Heart right ventricle (tissue), 16 donors: ENCODE data around the gene TPX2. TPM values are rescaled to one million over a fixed set of nuclear protein-coding genes. Genes with fewer than 3 reads are reported as not detected.
A peak's percentile ranks its signal among the peaks of the same experiment; 100 is the strongest.

Experiments
- ATAC-seq, 8 donors: fragments of 200-7000 bp; cut with Tn5 transposase; one replicate each; pipeline ENCODE4 v1.9.1; 2020; ENCODE audit warnings: mild to moderate bottlenecking in 8 of 8, moderate library complexity in 8 of 8, moderate number of reproducible peaks in 1 of 8
- DNase-seq, 2 donors: peaks; one replicate each; pipeline ENCODE4 v3.0.0-alpha.2; 2020
- H3K27ac ChIP-seq, 10 donors: fragments of 200-600 bp; sonication (generic) in 2 of 10; one replicate each; pipeline versions ENCODE4 v1.5.0 to v1.8.0; 2020 to 2022; ENCODE audit warnings: mild to moderate bottlenecking in 3 of 10
- H3K27me3 ChIP-seq, 7 donors: fragments of 200-600 bp; one replicate each; pipeline ENCODE4 v1.8.0; 2021 to 2022; ENCODE audit warnings: mild to moderate bottlenecking in 2 of 7
- H3K36me3 ChIP-seq, 9 donors: fragments of 200-600 bp; sonication (generic) in 1 of 9; one replicate each; pipeline versions ENCODE4 v1.5.0 to v1.8.0; 2020 to 2022; ENCODE audit warnings: mild to moderate bottlenecking in 2 of 9
- H3K4me1 ChIP-seq, 9 donors: fragments of 200-600 bp; sonication (generic) in 1 of 9; one replicate each; pipeline versions ENCODE4 v1.5.0 to v1.8.0; 2020 to 2022; ENCODE audit warnings: mild to moderate bottlenecking in 4 of 9
- H3K4me3 ChIP-seq, 10 donors: fragments of 200-600 bp; sonication (generic) in 2 of 10; one replicate each; pipeline versions ENCODE4 v1.5.0 to v1.8.0; 2020 to 2022; ENCODE audit warnings: mild to moderate bottlenecking in 7 of 10, moderate library complexity in 2 of 10
- H3K9me3 ChIP-seq, 11 donors: fragments of 200-600 bp in 10 of 11; sonication (generic) in 2 of 11; one replicate each; pipeline versions ENCODE4 v1.5.0 to v1.8.0; 2013 to 2022; ENCODE audit warnings: mild to moderate bottlenecking in 2 of 11, control low read depth in 1 of 11, moderate library complexity in 1 of 11
- WGBS, 2 donors: extraction: QIAGEN DNeasy Blood & Tissue Kit; methylation state at CpG; one replicate each; pipeline ENCODE4 v1.1.7; 2013; ENCODE audit warnings: inconsistent platforms in 1 of 2; 5-methylcytosine and 5-hydroxymethylcytosine counted together
- intact Hi-C, 10 donors: fragments of 100-400 bp; cut with DNase I; formaldehyde crosslinking; loops; one replicate each; pipeline versions ENCODE4 v1.11.1 to v1.14.2; 2022
- polyA plus RNA-seq, 2 donors: library from polyadenylated mRNA; stranded (reverse); fragments of 200-250 nt; gene quantifications; one replicate each; pipeline ENCODE4 v1.2.3, GENCODE V29; 2013
- total RNA-seq, 10 donors: library from RNA; stranded (reverse); fragmentation: NEBNext Ultra II Directional in 3 of 10; extraction: Animal tissue kit (Norgen Biotek cat#: 25700) in 3 of 10; gene quantifications; one replicate each; pipeline versions ENCODE4 v1.2.1 to v1.2.4, GENCODE V29; 2021 to 2023
- TF ChIP-seq, protein P1 (sequence below), 9 donors: fragments of 200-600 bp; sonication (generic) in 2 of 9; IDR thresholded peaks; one replicate each; pipeline versions ENCODE4 v1.5.0 to v1.8.0; 2021 to 2022; ENCODE audit warnings: antibody characterized with exemption in 9 of 9, mild to moderate bottlenecking in 5 of 9, moderate library complexity in 1 of 9
- donor health status: Arrhythmogenic right ventricular cardiomyopathy.
- donor health status: ischemic (EF 13 %, LVEDD 7.1; RV severe dilation, severe dysfunction).
- donor health status: healthy with polysubstance abuse.
- donor health status: DM: no; HTN: yes; CAD: no.
- donor health status: DM: no; HTN: no; CAD: no.
- donor health status: ischemic (EF 25% LVEDD 6.9; RV normal size, moderate dysfunction).
- donor health status: ischemic (EF 25% LVEDD 5.7; RV mildly dilated, moderate dysfunction).
- donor health status: healthy.
- donor health status: DM: yes; HTN: yes; CAD: no.
- donor health status: Ischemic cardiomyopathy.
- donor health status: ischemic (EF 35%, LVEDD 5.7; RV mildly dilated, moderate dysfunction).
- donor health status: nonischemic (EF 11% LVEDD 7.7; RV severe dilation, severe dysfunction).
- donor health status: DM: yes; HTN: yes; CAD: no.
- donor health status: PGD.
- donor health status: ischemic (EF 29% LVEDD 5.4; RV normal size, mild dysfunction).
- donor health status: nonischemic (EF 23%, LVEDD 6.1; RV moderate dilation, normal function).

The TPX2 gene
- total and polyA plus RNA-seq, 12 donors: 0.17 to 9.6 (median 0.78) TPM

DNA sequence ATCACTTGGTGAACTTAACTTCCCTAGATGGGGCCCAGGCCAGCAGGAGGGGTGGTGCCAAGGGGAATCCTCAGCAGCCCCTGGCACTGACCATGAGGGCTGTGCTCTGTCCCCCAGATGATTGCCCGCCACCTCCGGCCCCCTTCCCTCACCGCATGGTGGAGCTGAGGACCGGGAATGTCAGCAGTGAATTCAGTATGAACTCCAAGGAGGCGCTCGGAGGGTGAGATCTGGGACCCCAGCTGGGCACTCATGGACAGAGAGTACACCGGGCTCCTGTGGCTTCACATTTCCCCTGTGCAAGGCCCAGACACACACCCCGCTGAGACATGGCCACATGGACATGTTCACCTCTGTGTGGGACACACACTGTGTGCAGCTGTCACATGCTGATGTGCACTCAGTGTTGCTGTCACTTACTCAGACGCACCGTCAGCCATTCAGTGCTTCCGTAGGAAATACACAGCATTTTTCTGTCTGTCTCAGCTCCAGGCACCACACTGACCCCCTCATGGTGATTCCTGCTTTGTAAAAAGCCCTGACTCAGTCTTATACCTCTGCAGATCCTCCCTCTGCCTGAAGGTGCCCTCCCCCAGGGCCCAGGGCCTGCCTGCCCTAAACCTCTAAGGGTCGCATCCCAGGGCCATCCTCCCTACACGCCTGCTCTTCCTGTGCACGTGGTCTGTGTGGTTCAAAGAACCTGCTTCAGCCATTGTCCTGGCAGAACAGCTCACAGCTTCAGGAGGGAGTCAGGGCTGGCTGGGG lies 84.5 kb downstream of the TPX2 start:
- TF ChIP-seq, protein P1, sequence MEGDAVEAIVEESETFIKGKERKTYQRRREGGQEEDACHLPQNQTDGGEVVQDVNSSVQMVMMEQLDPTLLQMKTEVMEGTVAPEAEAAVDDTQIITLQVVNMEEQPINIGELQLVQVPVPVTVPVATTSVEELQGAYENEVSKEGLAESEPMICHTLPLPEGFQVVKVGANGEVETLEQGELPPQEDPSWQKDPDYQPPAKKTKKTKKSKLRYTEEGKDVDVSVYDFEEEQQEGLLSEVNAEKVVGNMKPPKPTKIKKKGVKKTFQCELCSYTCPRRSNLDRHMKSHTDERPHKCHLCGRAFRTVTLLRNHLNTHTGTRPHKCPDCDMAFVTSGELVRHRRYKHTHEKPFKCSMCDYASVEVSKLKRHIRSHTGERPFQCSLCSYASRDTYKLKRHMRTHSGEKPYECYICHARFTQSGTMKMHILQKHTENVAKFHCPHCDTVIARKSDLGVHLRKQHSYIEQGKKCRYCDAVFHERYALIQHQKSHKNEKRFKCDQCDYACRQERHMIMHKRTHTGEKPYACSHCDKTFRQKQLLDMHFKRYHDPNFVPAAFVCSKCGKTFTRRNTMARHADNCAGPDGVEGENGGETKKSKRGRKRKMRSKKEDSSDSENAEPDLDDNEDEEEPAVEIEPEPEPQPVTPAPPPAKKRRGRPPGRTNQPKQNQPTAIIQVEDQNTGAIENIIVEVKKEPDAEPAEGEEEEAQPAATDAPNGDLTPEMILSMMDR (IDR thresholded peaks at IDR 0.05): no peak
- Histone ChIP-seq H3K4me3 (no peak overlapping the region), H3K27me3 (peaks cover 0 to 6% (median 0%) of the 10 kb centered on the region in 7 donors), H3K9me3 (no peaks in the 10 kb centered on the region), H3K27ac (no peak overlapping the region), H3K36me3 (no peaks in the 10 kb centered on the region), H3K4me1 (peaks cover 0 to 18% (median 8%) of the 10 kb centered on the region in 9 donors)
- WGBS, 2 donors: 60 to 68% methylated on average over 14 of the region's 14 CpGs
- no peak for DNase-seq
- peak in 1 of 8 donors; percentile 3 for ATAC-seq
- intact Hi-C loops: loop anchor here (1.0 to 10.0 kb wide), 9 partner anchors 23 to 271 kb away; no protein-coding TSS in a partner anchor

DNA sequence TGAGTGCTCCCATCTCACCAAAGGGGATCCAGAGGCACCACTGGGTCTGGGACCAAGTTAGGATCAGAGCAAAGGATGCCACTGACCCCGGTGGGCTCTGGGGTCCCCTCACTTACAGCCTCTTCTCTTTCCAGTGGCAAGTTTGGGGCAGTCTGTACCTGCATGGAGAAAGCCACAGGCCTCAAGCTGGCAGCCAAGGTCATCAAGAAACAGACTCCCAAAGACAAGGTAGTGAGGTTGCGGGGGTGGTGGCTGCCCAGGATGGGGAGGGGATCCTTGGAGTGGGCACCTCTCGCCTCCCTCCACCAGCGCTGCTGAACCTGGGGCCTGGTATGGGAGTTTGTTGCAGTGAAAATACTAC lies 85.0 kb downstream of the TPX2 start:
- peaks cover 0 to 6% (median 0%) of the 10 kb centered on the region in 7 donors for H3K27me3 ChIP-seq
- H3K27ac ChIP-seq: no peak overlapping the region
- TF ChIP-seq, protein P1 (IDR thresholded peaks at IDR 0.05): no peak
- H3K36me3 ChIP-seq: no peaks in the 10 kb centered on the region
- DNase-seq: no peak
- WGBS, 2 donors: 86 to 92% methylated on average over 4 of the region's 4 CpGs
- H3K9me3 ChIP-seq: no peaks in the 10 kb centered on the region
- ATAC-seq: no peak
- H3K4me3 ChIP-seq: no peak overlapping the region
- intact Hi-C loops: loop anchor here in 8 of 10 donors (5.0 to 10.0 kb wide), 4 partner anchors 208 to 271 kb away; no protein-coding TSS in a partner anchor
- peaks cover 0 to 15% (median 8%) of the 10 kb centered on the region in 9 donors for H3K4me1 ChIP-seq

DNA sequence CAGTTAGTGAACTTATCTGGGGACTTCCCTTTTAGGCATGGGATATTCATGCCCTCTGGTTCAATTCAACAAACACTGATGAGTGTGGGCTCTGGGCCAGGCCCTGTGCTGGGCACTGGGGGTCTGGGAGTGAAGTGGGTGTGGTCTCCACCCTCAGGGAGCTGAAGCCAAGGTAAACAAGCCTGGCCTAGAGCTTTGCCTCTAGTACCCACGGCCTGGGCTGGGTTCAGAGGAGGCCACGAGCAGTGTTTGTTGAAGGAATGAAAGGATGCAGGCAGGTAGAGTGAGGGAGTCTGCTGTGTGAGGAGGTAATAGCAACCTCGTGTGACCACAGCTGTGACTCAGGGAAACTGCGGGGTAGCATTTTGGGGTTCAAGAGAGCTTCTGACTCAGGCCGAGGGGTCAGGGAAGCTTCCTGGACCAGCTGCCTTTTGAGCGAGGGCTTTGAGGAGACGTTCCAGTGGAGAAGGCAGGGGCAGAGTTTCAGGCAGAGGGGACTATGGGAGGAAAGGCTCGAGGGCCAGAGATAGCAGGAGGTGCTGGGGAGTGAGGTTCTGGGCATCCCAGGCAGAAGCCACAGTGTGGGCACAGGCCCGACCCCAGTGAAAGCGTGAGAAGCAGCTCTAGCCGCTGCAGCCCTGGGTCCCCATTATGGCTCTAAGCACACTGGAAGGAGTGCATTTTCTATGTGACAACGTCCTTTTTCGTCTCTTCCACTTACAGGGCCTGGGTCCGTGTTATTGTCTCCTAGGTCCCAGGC lies 85.6 kb downstream of the TPX2 start:
- DNase-seq (no peak), ATAC-seq (no peak)
- Histone ChIP-seq H3K4me1 (peaks cover 0 to 15% (median 6%) of the 10 kb centered on the region in 9 donors), H3K36me3 (no peaks in the 10 kb centered on the region), H3K9me3 (no peaks in the 10 kb centered on the region), H3K4me3 (no peak overlapping the region), H3K27me3 (peaks cover 0 to 6% (median 0%) of the 10 kb centered on the region in 7 donors), H3K27ac (no peak overlapping the region)
- 82 to 84% methylated on average over 14 of the region's 14 CpGs for WGBS, 2 donors
- intact Hi-C loops: loop anchor here in 8 of 10 donors (5.0 to 10.0 kb wide), 5 partner anchors 208 to 270 kb away; no protein-coding TSS in a partner anchor
- TF ChIP-seq, protein P1 (IDR thresholded peaks at IDR 0.05): no peak

DNA sequence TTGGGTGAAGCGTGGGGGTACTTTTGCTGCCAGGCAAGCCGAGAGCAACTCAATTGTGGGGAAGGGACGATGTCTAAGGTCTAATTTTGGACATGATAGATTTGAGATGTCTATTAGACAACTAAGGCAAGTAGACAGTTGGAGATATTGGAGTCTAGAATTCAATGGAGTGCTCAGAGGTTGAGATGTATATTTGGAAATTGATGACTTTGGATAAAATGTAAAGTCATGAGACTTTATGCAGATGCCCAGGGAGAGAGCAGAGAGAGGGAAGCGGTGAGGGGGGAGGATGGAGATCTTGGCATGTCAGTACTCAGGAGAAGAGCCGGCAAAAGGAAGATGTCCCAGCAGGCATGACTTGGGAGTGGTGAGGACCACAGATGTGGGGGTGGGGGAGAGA lies 87.0 kb downstream of the TPX2 start:
- H3K27me3 ChIP-seq: peaks cover 0 to 6% (median 0%) of the 10 kb centered on the region in 7 donors
- TF ChIP-seq, protein P1 (IDR thresholded peaks at IDR 0.05): no peak
- no peaks in the 10 kb centered on the region for H3K36me3 ChIP-seq
- no peak overlapping the region for H3K27ac ChIP-seq
- ATAC-seq: no peak
- peaks cover 0 to 23% (median 5%) of the 10 kb centered on the region in 9 donors for H3K4me1 ChIP-seq
- WGBS, 2 donors: 85 to 90% methylated on average over 5 of the region's 5 CpGs
- H3K9me3 ChIP-seq: no peaks in the 10 kb centered on the region
- H3K4me3 ChIP-seq: no peak overlapping the region
- intact Hi-C loops: loop anchor here in 8 of 10 donors (5.0 to 10.0 kb wide), 4 partner anchors 209 to 269 kb away; no protein-coding TSS in a partner anchor
- DNase-seq: no peak
